Epithelial cell of proximal tubule (primary cell): ENCODE measurements around the gene SCRG1. TPM values are rescaled to one million over a fixed set of nuclear protein-coding genes. Genes with fewer than 3 reads are reported as not detected.

Experiments used
- DNase-seq: peaks from one replicate; pipeline ENCODE4 v3.0.0-alpha.2; 2011; ENCODE audit warnings: low read depth
- H3K4me3 ChIP-seq: 2 replicates; pipeline ENCODE4 v1.5.1; 2011; ENCODE audit warnings: low read depth, mild to moderate bottlenecking, low read length
- CTCF ChIP-seq: conservative IDR thresholded peaks from 2 replicates; pipeline ENCODE4 v1.5.1; 2012; ENCODE audit warnings: low read depth, mild to moderate bottlenecking, low read length
- total RNA-seq: library from RNA; depleted of rRNA; stranded (reverse); fragments of >200 nt; gene quantifications from 2 replicates; pipeline ENCODE4 v1.2.3, GENCODE V29; 2015

SCRG1 gene
- not detected in 2 replicates for total RNA-seq

- H3K4me3 ChIP-seq = no peak within 1 kb of the TSS
- no peak for DNase-seq
- TF ChIP-seq CTCF = no peak
These were observed at the start of gene SCRG1 for GRCh38 chr4:173398779-173399415. Gene SCRG1, minus strand, starts transcription at chr4:173399116. Its CDS starts 7,702 bp downstream, at chr4:173391414.

- no peak for TF ChIP-seq CTCF
- no peak overlapping the region for H3K4me3 ChIP-seq
- no peak for DNase-seq
These were observed 49.2 kb upstream of the SCRG1 start for GRCh38 chr4:173448103-173448502.

GRCh38 chr4:173446416-173446815 lies 47.5 kb upstream of the SCRG1 start:
- no peak for TF ChIP-seq CTCF
- no peak overlapping the region for H3K4me3 ChIP-seq
- no peak for DNase-seq

GRCh38 chr4:173443121-173443520 lies 44.2 kb upstream of the SCRG1 start:
- no peak overlapping the region for H3K4me3 ChIP-seq
- TF ChIP-seq CTCF = no peak
- no peak for DNase-seq

- DNase-seq = no peak
- TF ChIP-seq CTCF = no peak
- H3K4me3 ChIP-seq = no peak overlapping the region
These were observed 43.5 kb upstream of the SCRG1 start for GRCh38 chr4:173442223-173442932.

- H3K4me3 ChIP-seq = no peak overlapping the region
- no peak for TF ChIP-seq CTCF
- no peak for DNase-seq
These were observed 42.0 kb upstream of the SCRG1 start for GRCh38 chr4:173440888-173441287.
